ENCODE measurements around the gene PDE1C.

The PDE1C gene

GRCh38 chr7:31702354-31702753 lies 367.9 kb downstream of the PDE1C start:
- TF ChIP-seq, protein P1, sequence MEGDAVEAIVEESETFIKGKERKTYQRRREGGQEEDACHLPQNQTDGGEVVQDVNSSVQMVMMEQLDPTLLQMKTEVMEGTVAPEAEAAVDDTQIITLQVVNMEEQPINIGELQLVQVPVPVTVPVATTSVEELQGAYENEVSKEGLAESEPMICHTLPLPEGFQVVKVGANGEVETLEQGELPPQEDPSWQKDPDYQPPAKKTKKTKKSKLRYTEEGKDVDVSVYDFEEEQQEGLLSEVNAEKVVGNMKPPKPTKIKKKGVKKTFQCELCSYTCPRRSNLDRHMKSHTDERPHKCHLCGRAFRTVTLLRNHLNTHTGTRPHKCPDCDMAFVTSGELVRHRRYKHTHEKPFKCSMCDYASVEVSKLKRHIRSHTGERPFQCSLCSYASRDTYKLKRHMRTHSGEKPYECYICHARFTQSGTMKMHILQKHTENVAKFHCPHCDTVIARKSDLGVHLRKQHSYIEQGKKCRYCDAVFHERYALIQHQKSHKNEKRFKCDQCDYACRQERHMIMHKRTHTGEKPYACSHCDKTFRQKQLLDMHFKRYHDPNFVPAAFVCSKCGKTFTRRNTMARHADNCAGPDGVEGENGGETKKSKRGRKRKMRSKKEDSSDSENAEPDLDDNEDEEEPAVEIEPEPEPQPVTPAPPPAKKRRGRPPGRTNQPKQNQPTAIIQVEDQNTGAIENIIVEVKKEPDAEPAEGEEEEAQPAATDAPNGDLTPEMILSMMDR (conservative IDR thresholded peaks at IDR 0.05) = no peak
- no peak overlapping the region for H3K27ac ChIP-seq

Measured in VCaP (cell line).